PC-9 (cell line): Measurements from ENCODE around the gene CLEC9A. TPM values are rescaled to one million over a fixed set of nuclear protein-coding genes. Genes with fewer than 3 reads are reported as not detected.
"Not testable (repeated sequence)": the region's sequence is repeated elsewhere in the genome, so short reads cannot be mapped to it uniquely, and the experiment has no call there.

Experiments used
- BruUV-seq: library from RNA; stranded (reverse); fragments of 400-500 nt; replicated peaks from 2 replicates; lab custom pipeline; 2021; lab: Mats Ljungman, UMichigan
- CTCF ChIA-PET: fragments of 300-600 bp; sonication (Branson Sonifier 250); formaldehyde crosslinking; loops from one replicate; lab custom pipeline; 2022; ENCODE audit warnings: antibody characterized with exemption; lab: Charles Lee
- POLR2A ChIA-PET: fragments of 300-600 bp; sonication (Branson Sonifier 250); formaldehyde crosslinking; loops from one replicate; lab custom pipeline; 2022; ENCODE audit warnings: antibody characterized with exemption; ENCODE audit not compliant: unreplicated experiment; lab: Charles Lee
- DNase-seq, 2 experiments: peaks; one replicate each; pipeline versions ENCODE4 v3.0.0 to v3.0.0-alpha.2; 2015 to 2022; ENCODE audit warnings: mixed read lengths in 1 of 2
- H2AFZ ChIP-seq: fragments of 200-600 bp; sonication (generic); 2 replicates; pipeline ENCODE4 v1.8.1; 2017; ENCODE audit warnings: antibody characterized with exemption
- H3F3A ChIP-seq: fragments of 200-600 bp; sonication (generic); 2 replicates; pipeline ENCODE4 v1.8.1; 2017; ENCODE audit warnings: antibody characterized with exemption, mild to moderate bottlenecking, low read depth; ENCODE audit not compliant: insufficient read depth
- H3K27ac ChIP-seq: fragments of 200-600 bp; sonication (generic); 2 replicates; pipeline ENCODE4 v1.6.1; 2016; ENCODE audit warnings: mixed run types
- H3K27me3 ChIP-seq: fragments of 200-600 bp; sonication (generic); 2 replicates; pipeline ENCODE4 v1.6.1; 2016; ENCODE audit warnings: low read depth, mixed run types; ENCODE audit not compliant: insufficient read depth
- H3K36me3 ChIP-seq: fragments of 200-600 bp; sonication (generic); 2 replicates; pipeline ENCODE4 v1.6.1; 2016; ENCODE audit warnings: low read depth, mixed run types
- H3K4me1 ChIP-seq: fragments of 200-600 bp; sonication (generic); replicated peaks from 2 replicates; pipeline ENCODE4 v1.6.1; 2016; ENCODE audit warnings: mixed run types; ENCODE audit not compliant: insufficient read depth
- H3K4me2 ChIP-seq: fragments of 200-600 bp; sonication (generic); 2 replicates; pipeline ENCODE4 v1.6.1; 2017; ENCODE audit warnings: mixed run types
- H3K4me3 ChIP-seq: fragments of 200-600 bp; sonication (generic); 2 replicates; pipeline ENCODE4 v1.6.1; 2016; ENCODE audit warnings: mixed run types
- H3K79me2 ChIP-seq: fragments of 200-600 bp; sonication (generic); 2 replicates; pipeline ENCODE4 v1.6.1; 2017; ENCODE audit warnings: low read depth, mixed run types
- H3K9me2 ChIP-seq: fragments of 200-600 bp; sonication (generic); 2 replicates; pipeline ENCODE4 v1.8.1; 2017; ENCODE audit warnings: mild to moderate bottlenecking; ENCODE audit not compliant: insufficient read depth
- H3K9me3 ChIP-seq: fragments of 200-600 bp; sonication (generic); 2 replicates; pipeline ENCODE4 v1.8.1; 2016; ENCODE audit warnings: low read depth; ENCODE audit not compliant: insufficient read depth
- H4K20me1 ChIP-seq: fragments of 200-600 bp; sonication (generic); 2 replicates; pipeline ENCODE4 v1.8.1; 2017; ENCODE audit not compliant: insufficient read depth
- EZH2 ChIP-seq: fragments of 200-600 bp; sonication (generic); IDR thresholded peaks from 2 replicates; pipeline ENCODE4 v1.8.0; 2017; ENCODE audit warnings: antibody characterized with exemption, low read depth
- intact Hi-C: fragments of 100-400 bp; cut with micrococcal nuclease; formaldehyde crosslinking; loops from one replicate; pipeline ENCODE4 v1.10.0; 2022; ENCODE audit not compliant: unreplicated experiment
- total RNA-seq: library from RNA; stranded (reverse); gene quantifications from 2 replicates; pipeline ENCODE4 v1.2.3, GENCODE V29; 2021
- TF ChIP-seq, protein P1 (sequence below): fragments of 200-600 bp; sonication (generic); conservative IDR thresholded peaks from 2 replicates; pipeline ENCODE4 v1.6.1; 2017; ENCODE audit warnings: mixed run types, antibody characterized with exemption, mild to moderate bottlenecking, moderate library complexity

Gene CLEC9A
- total RNA-seq, 1 experiment from 2014 or later: not detected

DNA sequence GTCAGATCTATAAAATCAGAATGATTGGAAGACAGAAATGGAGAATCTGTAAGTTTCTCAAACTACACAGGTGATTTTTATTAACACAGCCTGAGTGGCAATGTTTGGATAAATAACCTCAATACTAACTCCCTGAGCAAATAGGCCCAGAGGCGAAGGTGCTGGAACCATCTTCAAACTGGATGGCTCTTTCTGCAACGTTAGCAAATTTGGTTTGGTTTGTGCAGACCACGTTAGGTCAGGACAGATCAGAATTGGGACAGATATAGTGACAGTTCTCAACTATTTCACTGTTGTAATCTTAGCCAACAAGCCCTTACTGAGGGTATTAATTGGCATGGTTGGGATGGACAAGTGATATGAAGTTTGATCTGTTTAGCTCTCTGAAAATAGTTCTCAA lies 9.1 kb upstream of the CLEC9A start:
- DNase-seq: no peak
- Histone ChIP-seq H3K36me3 (no peaks in the 10 kb centered on the region), H3K4me1 (0 out of 2 replicates have a peak, but pooled peaks cover 5% of the 10 kb centered on the region), H3K27me3 (no peaks in the 10 kb centered on the region), H3K4me2 (no peak overlapping the region), H4K20me1 (no peaks in the 10 kb centered on the region), H2AFZ (0 out of 2 replicates have a peak overlapping the region, but pooled peaks have one; percentile 12), H3K9me3 (no peaks in the 10 kb centered on the region), H3K4me3 (no peak overlapping the region), H3F3A (no peaks in the 10 kb centered on the region), H3K79me2 (no peaks in the 10 kb centered on the region), H3K9me2 (no peaks in the 10 kb centered on the region), H3K27ac (no peak overlapping the region)
- TF ChIP-seq EZH2: no peak
- TF ChIP-seq, protein P1, sequence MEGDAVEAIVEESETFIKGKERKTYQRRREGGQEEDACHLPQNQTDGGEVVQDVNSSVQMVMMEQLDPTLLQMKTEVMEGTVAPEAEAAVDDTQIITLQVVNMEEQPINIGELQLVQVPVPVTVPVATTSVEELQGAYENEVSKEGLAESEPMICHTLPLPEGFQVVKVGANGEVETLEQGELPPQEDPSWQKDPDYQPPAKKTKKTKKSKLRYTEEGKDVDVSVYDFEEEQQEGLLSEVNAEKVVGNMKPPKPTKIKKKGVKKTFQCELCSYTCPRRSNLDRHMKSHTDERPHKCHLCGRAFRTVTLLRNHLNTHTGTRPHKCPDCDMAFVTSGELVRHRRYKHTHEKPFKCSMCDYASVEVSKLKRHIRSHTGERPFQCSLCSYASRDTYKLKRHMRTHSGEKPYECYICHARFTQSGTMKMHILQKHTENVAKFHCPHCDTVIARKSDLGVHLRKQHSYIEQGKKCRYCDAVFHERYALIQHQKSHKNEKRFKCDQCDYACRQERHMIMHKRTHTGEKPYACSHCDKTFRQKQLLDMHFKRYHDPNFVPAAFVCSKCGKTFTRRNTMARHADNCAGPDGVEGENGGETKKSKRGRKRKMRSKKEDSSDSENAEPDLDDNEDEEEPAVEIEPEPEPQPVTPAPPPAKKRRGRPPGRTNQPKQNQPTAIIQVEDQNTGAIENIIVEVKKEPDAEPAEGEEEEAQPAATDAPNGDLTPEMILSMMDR: no peak
- BruUV-seq: no TSS peak
- ChIA-PET CTCF (no interaction called here), POLR2A (interaction anchor here (0.6 kb wide), 1 partner anchor 1106 kb away, joined by 3 read pairs; no protein-coding TSS in a partner anchor)
- intact Hi-C loops: no loop called here

DNA sequence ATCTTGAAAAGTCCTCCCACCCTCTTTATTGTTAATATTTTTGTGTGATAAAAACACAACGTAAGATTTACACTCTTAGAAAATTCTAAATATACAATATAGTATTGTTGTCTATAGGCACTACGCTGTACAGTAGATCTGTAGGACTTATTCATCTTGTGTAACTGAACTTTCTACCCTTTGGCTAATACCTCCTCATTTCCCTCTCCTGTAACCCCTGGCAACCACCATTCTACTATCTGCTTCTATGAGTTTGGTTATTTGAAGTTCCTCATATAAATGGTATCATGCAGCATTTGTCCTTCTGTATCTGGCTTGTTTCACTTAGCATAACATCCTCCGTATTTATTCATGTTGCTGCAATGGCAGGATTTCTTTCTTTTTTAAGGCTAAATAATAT lies 5.2 kb upstream of the CLEC9A start:
- Histone ChIP-seq H2AFZ (no peak overlapping the region), H3K27ac (no peak overlapping the region), H3K79me2 (no peaks in the 10 kb centered on the region), H3K4me2 (no peak overlapping the region), H3K36me3 (no peaks in the 10 kb centered on the region), H3K27me3 (no peaks in the 10 kb centered on the region), H3K9me2 (no peaks in the 10 kb centered on the region), H3K9me3 (peaks cover 5% of the 10 kb centered on the region; the same call in 1 of the 2 replicates), H4K20me1 (no peaks in the 10 kb centered on the region), H3K4me1 (no peaks in the 10 kb centered on the region), H3F3A (no peaks in the 10 kb centered on the region), H3K4me3 (no peak overlapping the region)
- TF ChIP-seq EZH2: no peak
- TF ChIP-seq, protein P1: no peak
- intact Hi-C loops: no loop called here
- POLR2A ChIA-PET: no interaction called here
- no TSS peak for BruUV-seq
- no peak for DNase-seq
- CTCF ChIA-PET: no interaction called here

DNA sequence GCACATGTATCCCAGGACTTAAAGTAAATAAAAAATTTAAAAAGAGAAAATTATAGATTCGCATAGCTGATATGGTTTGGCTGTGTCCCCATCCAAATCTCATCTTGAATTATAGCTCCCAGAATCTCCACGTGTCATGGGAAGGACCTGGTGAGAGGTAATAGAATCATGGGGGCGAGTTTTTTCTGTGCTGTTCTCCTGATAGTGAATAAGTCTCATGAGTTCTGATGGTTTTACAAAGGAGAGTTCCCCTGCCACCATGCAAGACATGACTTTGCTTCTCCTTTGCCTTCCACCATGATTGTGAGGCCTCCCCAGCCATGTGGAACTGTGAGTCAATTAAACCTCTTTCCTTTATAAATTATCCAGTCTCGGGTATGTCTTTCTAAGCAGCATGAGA lies 3.8 kb upstream of the CLEC9A start:
- POLR2A ChIA-PET, CTCF ChIA-PET, H3K27ac ChIP-seq, H3K9me2 ChIP-seq, H3K9me3 ChIP-seq, DNase-seq, intact Hi-C loops, H3K4me3 ChIP-seq, H3K4me2 ChIP-seq, H2AFZ ChIP-seq, H3K79me2 ChIP-seq, H3F3A ChIP-seq, H3K27me3 ChIP-seq, H4K20me1 ChIP-seq, H3K4me1 ChIP-seq, H3K36me3 ChIP-seq, BruUV-seq: not testable (repeated sequence)

DNA sequence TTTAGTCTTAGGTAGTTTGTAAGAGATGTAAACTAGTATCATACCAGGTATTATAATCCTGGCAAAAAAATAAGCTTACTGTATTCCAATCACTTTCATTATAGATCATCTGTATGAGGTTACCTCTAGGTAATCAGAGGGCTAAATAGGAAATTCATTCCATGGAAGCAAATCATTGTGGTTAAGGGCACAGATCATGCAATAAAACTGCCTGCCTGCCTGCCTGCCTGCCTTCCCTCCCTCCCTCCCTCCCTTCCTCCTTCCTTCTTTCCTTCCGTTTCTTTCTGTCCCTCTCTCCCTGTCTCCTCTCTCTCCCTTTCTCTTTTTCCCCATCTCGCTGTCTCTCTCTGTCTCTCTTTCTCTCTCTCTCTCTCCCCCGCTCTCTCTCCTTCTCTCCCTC lies 3.2 kb upstream of the CLEC9A start:
- Histone ChIP-seq H3K79me2 (no peaks in the 10 kb centered on the region), H4K20me1 (no peaks in the 10 kb centered on the region), H3K9me2 (no peaks in the 10 kb centered on the region), H3K27ac (no peak overlapping the region), H3K4me2 (no peak overlapping the region), H3K27me3 (no peaks in the 10 kb centered on the region), H3K9me3 (peaks cover 8% of the 10 kb centered on the region; the same call in 1 of the 2 replicates), H3K4me1 (no peaks in the 10 kb centered on the region), H3K4me3 (no peak overlapping the region), H3K36me3 (no peaks in the 10 kb centered on the region), H2AFZ (peak overlapping the region; percentile 39; the same call in 1 of the 2 replicates), H3F3A (no peaks in the 10 kb centered on the region)
- no TSS peak for BruUV-seq
- no peak for DNase-seq
- intact Hi-C loops: no loop called here
- POLR2A ChIA-PET: no interaction called here
- CTCF ChIA-PET: no interaction called here
- TF ChIP-seq, protein P1: no peak
- no peak for TF ChIP-seq EZH2
